Suprapubic skin (tissue), 4 donors: ENCODE results near the gene DAD1.

Source experiments
- EP300 ChIP-seq: sonication (generic); formaldehyde crosslinking; IDR thresholded peaks from one replicate; pipeline ENCODE4 v1.6.1; 2017; ENCODE audit warnings: antibody characterized with exemption
- POLR2A ChIP-seq, 2 donors: fragments of 450-650 bp; IDR thresholded peaks; one replicate each; pipeline ENCODE4 v1.6.1; 2017; ENCODE audit warnings: antibody characterized with exemption in 2 of 2, mild to moderate bottlenecking in 2 of 2, moderate library complexity in 2 of 2
- POLR2AphosphoS5 ChIP-seq, 3 donors: sonication (generic); formaldehyde crosslinking; IDR thresholded peaks; one replicate each; pipeline ENCODE4 v1.6.1; 2017; ENCODE audit warnings: antibody characterized with exemption in 3 of 3
- TF ChIP-seq, protein P1 (sequence below), 2 donors: fragments of 200-600 bp in 1 of 2; fragments of 450-650 bp in 1 of 2; sonication (generic) in 1 of 2; IDR thresholded peaks; one replicate each; pipeline ENCODE4 v1.5.1; 2016 to 2019; ENCODE audit warnings: antibody characterized with exemption in 2 of 2, mild to moderate bottlenecking in 1 of 2, moderate library complexity in 1 of 2

DNA sequence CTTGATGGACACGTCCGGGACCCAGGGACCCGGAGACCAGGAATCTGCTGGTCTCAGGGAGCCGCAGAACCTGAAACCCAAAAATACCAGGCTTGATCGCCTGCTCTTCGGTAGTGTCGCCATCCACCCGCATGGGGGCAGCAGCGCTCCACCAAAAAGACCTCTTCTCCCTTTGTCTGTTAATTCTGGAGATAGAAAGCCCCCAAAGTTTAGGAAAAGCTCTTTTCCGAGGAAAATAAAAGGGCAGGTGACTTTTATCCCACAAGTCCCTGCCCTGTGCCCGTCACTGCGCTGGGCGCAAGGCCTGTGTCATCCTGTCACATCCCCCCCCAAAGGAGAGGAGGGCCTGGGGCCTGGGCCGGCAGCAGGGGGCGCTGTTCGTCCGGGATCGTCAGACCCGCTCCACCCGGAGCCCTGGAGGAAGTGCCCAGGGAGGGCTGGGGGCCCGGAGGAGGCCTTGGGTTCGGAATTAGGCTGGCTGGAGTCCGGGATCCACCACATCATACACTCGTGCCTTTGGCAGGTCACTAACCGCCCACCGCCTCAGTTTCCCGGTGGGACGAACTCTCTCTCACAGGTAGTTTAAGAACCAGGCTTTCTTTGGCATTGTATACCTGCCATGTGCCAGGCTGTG lies 31.9 kb downstream of the DAD1 start:
- TF ChIP-seq POLR2A (IDR thresholded peaks at IDR 0.05) (no peak), POLR2AphosphoS5 (IDR thresholded peaks at IDR 0.05) (no peak), EP300 (no peak)
- TF ChIP-seq, protein P1, sequence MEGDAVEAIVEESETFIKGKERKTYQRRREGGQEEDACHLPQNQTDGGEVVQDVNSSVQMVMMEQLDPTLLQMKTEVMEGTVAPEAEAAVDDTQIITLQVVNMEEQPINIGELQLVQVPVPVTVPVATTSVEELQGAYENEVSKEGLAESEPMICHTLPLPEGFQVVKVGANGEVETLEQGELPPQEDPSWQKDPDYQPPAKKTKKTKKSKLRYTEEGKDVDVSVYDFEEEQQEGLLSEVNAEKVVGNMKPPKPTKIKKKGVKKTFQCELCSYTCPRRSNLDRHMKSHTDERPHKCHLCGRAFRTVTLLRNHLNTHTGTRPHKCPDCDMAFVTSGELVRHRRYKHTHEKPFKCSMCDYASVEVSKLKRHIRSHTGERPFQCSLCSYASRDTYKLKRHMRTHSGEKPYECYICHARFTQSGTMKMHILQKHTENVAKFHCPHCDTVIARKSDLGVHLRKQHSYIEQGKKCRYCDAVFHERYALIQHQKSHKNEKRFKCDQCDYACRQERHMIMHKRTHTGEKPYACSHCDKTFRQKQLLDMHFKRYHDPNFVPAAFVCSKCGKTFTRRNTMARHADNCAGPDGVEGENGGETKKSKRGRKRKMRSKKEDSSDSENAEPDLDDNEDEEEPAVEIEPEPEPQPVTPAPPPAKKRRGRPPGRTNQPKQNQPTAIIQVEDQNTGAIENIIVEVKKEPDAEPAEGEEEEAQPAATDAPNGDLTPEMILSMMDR (IDR thresholded peaks at IDR 0.05), result peak; percentile 93 to 97
